HG03558 (cell line): ENCODE data around the gene OR2T29.
"Not testable (repeated sequence)": the region's sequence is repeated elsewhere in the genome, so short reads cannot be mapped to it uniquely, and the experiment has no call there.

Source experiments
- ATAC-seq: cut with Tn5 transposase; IDR thresholded peaks from one replicate; pipeline ENCODE4 v1.9.1; 2021; ENCODE audit warnings: moderate number of reproducible peaks; ENCODE audit not compliant: unreplicated experiment; ENCODE audit errors: extremely low read depth

The OR2T29 gene

DNA sequence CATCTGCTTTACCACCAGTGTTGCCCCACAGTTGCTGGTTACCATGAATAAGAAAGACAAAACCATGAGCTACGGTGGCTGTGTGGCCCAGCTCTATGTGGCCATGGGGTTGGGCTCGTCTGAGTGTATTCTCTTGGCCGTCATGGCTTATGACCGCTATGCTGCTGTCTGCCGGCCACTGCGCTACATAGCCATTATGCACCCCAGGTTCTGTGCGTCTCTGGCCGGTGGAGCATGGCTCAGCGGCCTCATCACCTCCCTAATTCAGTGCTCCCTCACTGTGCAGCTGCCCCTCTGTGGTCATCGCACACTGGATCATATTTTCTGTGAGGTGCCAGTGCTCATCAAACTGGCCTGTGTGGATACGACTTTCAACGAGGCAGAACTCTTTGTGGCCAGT, 40.7 kb downstream of the OR2T29 start:
- no peak for ATAC-seq

DNA sequence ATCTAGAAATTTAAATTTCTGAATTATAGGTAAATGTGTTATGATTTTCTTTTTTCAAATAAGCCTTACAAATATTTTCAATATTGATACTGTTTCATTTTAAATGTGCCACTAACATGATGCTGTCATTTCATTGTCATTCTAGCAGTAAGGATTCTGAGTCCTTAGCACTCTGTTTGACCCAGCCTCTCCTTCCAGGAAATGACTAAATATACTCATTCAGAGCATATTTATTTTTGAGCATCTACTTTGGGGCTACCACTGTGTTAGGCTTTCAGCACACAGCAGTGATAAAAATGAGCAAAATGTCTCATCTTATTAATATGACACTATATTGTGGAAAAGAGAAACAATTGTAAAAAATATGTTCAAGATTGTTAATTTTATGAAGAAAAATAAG, 52.4 kb downstream of the OR2T29 start:
- not testable (repeated sequence) for ATAC-seq

DNA sequence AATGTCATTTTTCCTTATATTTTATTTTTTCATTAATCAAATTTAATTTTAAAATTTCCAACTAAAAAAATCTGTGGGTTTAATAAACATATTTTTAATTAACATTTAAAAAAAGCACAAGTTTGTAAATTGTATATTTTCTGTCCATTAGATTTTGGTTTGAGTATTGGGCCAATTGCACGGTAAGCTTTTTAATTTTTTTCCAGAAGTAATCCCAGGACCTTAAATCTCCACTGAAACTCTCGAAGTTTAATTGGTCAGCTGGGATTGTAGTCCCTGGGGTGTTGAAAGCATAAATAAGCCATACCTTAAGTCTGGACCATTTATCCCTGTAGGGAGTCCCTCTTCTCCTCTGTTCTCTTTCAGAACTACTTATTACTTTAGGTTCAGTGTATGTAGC, 54.8 kb downstream of the OR2T29 start, which contains the start of gene OR2G6:
Gene OR2G6 (plus strand): TSS at position 301 of the 400 bp plus-strand sequence. CDS start 13,574 bp downstream, outside the sequence.
- not testable (repeated sequence) for ATAC-seq
